NCI-H526 (cell line): ENCODE measurements around the gene DBN1.

ENCODE experiments used
- DNase-seq, 2 experiments: peaks; one replicate each; lab custom pipeline; 2025; lab: John Stamatoyannopoulos, UW

The DBN1 gene

GRCh38 chr5:177443144-177443983 is 30.1 kb downstream of the DBN1 start:
- DNase-seq = no peak

GRCh38 chr5:177442066-177442826 is 31.2 kb downstream of the DBN1 start:
- DNase-seq = no peak

GRCh38 chr5:177440990-177441780 is 32.2 kb downstream of the DBN1 start:
- no peak for DNase-seq

- DNase-seq = no peak
These were observed 33.0 kb downstream of the DBN1 start for GRCh38 chr5:177440211-177440989.

GRCh38 chr5:177439518-177440053 is 33.8 kb downstream of the DBN1 start:
- no peak for DNase-seq

GRCh38 chr5:177438468-177438867 is 35.0 kb downstream of the DBN1 start:
- DNase-seq = no peak

- DNase-seq = no peak
These were observed 35.8 kb downstream of the DBN1 start for GRCh38 chr5:177437623-177438022.

GRCh38 chr5:177435847-177436536 is 37.4 kb downstream of the DBN1 start:
- DNase-seq = no peak

- DNase-seq = no peak
These were observed 38.3 kb downstream of the DBN1 start for GRCh38 chr5:177434942-177435738.

- no peak for DNase-seq
These were observed 39.0 kb downstream of the DBN1 start for GRCh38 chr5:177434437-177434836.

- DNase-seq = no peak
These were observed 39.7 kb downstream of the DBN1 start for GRCh38 chr5:177433658-177434217.

GRCh38 chr5:177432839-177433657 is 40.4 kb downstream of the DBN1 start:
- no peak for DNase-seq

- no peak for DNase-seq
These were observed 41.1 kb downstream of the DBN1 start for GRCh38 chr5:177432143-177432838.

GRCh38 chr5:177431317-177432142 is 41.9 kb downstream of the DBN1 start:
- DNase-seq = no peak

- DNase-seq = no peak
These were observed 42.5 kb downstream of the DBN1 start for GRCh38 chr5:177430972-177431316.

- no peak for DNase-seq
These were observed 43.1 kb downstream of the DBN1 start for GRCh38 chr5:177430140-177430951.
